GM12892 (cell line): ENCODE results near the gene CKS1B.
A peak's percentile ranks its signal among the peaks of the same experiment; 100 is the strongest.

Experiments used
- POLR2A ChIP-seq: IDR thresholded peaks from 2 replicates; pipeline ENCODE4 v1.6.1; 2011; ENCODE audit warnings: low read depth, low read length, control low read depth
- POLR2AphosphoS5 ChIP-seq: IDR thresholded peaks from 2 replicates; pipeline ENCODE4 v1.6.1; 2011; ENCODE audit warnings: low read depth, low read length, control low read depth

GRCh38 chr1:154944401-154945159 is 29.9 kb upstream of the CKS1B start:
- TF ChIP-seq POLR2A (0 out of 2 replicates have a peak, but pooled peaks have one; percentile 14), POLR2AphosphoS5 (no peak)
